Activated CD4-positive, alpha-beta T cell treated with anti-CD3 and anti-CD28 coated beads for 36 hours (primary cell): Measurements from ENCODE around the gene GRIN1. TPM values are rescaled to one million over a fixed set of nuclear protein-coding genes. Genes with fewer than 3 reads are reported as not detected.
A peak's percentile ranks its signal among the peaks of the same experiment; 100 is the strongest.

Experiments
- ATAC-seq: fragments of 200-7000 bp; cut with Tn5 transposase; one replicate; pipeline ENCODE4 v1.10.0; 2021; ENCODE audit warnings: mild to moderate bottlenecking, moderate library complexity
- CTCF ChIA-PET: fragments of 350-600 bp; sonication (Branson Sonifier 250); formaldehyde crosslinking; loops from one replicate; lab custom pipeline; 2021; ENCODE audit warnings: antibody characterized with exemption; lab: Charles Lee
- POLR2A ChIA-PET: fragments of 350-600 bp; sonication (Branson Sonifier 250); formaldehyde crosslinking; loops from one replicate; lab custom pipeline; 2021; ENCODE audit warnings: antibody characterized with exemption, inconsistent platforms; lab: Charles Lee
- DNase-seq: peaks from one replicate; pipeline ENCODE4 v3.0.0-alpha.2; 2020
- H3K27ac Mint-ChIP-seq: one replicate; pipeline ENCODE4 v1.8.0; 2021; ENCODE audit warnings: mixed read lengths
- H3K27me3 Mint-ChIP-seq: one replicate; pipeline ENCODE4 v1.8.0; 2021; ENCODE audit warnings: mixed read lengths
- H3K36me3 Mint-ChIP-seq: one replicate; pipeline ENCODE4 v1.8.0; 2021; ENCODE audit warnings: low read depth, mixed read lengths
- H3K4me1 Mint-ChIP-seq: one replicate; pipeline ENCODE4 v1.8.0; 2021; ENCODE audit warnings: mixed read lengths
- H3K4me3 Mint-ChIP-seq: one replicate; pipeline ENCODE4 v1.8.0; 2021; ENCODE audit warnings: mild to moderate bottlenecking, moderate library complexity, mixed read lengths
- H3K9me3 Mint-ChIP-seq: one replicate; pipeline ENCODE4 v1.8.0; 2021; ENCODE audit warnings: low read depth, mixed read lengths
- intact Hi-C, 2 experiments: fragments of 100-400 bp; cut with DNase I in 1 of 2; cut with micrococcal nuclease in 1 of 2; formaldehyde crosslinking; loops; one replicate each; pipeline versions ENCODE4 v1.14.2 to v1.15.1; 2022 to 2024; cut with DNase I, micrococcal nuclease
- total RNA-seq, 2 experiments: library from RNA; stranded (reverse); gene quantifications; one replicate each; pipeline ENCODE4 v1.2.3, GENCODE V29; 2021

The GRIN1 gene
- total RNA-seq, 2 experiments from 2014 or later: 0.14 TPM; not detected in 1

DNA sequence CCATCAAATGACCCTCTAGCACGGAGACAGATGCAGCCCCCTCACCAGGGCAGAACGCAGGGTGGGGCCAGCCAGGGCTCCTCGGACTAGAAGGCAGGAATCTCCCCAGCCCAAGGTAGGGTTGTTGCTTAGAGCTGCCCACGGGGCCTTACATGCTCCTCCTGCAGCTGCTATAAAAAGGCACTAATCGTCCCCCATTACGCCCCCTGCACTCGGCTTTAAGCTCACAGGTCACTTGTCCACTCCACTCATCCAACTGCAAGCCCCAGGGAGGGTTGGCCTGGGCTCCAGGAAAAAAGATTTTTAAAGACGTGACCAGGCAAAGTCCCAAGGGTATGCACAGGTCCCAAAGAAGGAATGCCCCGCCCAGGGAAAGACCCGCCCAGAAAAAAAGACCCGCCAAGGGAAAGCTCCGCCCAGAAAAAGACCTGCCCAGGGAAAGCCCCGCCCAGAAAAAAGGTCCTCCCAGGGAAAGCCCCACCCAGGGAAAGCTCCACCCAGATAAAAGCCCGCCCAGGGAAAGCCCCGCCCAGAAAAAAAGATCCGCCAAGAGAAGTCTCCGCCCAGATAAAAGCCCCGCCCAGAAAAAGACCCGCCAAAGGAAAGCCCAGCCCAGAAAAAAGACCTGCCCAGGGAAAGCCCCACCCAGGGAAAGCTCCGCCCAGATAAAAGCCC, 11.1 kb downstream of the GRIN1 start:
- DNase-seq: no peak
- POLR2A ChIA-PET: interaction anchor here (0.6 to 1.6 kb wide), 4 partner anchors 20 to 266 kb away, joined by 3 to 4 read pairs (median 4); no protein-coding TSS in a partner anchor

DNA sequence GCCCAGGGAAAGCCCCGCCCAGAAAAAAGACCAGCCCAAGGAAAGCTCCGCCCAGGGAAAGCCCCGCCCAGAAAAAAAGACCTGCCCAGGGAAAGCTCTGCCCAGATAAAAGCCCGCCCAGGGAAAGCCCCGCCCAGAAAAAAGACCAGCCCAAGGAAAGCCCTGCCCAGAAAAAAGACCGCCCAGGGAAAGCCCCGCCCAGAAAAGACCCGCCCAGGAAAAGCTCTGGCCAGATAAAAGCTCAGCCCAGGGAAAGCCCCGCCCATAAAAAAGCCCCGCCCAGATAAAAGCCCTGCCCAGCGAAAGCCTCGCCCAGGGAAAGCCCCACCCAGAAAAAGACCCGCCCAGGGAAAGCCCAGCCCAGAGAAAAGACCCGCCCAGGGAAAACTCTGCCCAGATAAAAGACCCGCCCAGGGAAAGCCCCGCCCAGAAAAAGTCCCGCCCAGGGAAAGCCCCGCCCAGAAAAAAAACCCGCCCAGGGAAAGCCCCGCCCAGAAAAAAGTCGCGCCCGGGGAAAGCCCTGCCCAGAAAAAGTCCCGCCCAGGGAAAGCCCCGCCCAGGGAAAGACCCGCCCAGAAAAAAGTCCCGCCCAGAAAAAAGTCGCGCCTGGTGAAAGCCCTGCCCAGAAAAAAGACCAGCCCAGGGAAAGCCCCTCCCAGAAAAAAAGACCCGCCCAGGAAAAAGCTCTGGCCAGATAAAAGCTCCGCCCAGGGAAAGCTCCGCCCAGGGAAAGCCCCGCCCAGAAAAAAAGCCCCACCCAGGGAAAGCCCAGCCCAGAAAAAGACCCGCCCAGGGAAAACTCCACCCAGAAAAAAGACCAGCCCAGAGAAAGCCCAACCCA, 11.9 kb downstream of the GRIN1 start:
- Mint-ChIP-seq H3K9me3 (no peaks in the 10 kb centered on the region), H3K4me3 (no peak overlapping the region), H3K4me1 (peaks cover 8% of the 10 kb centered on the region), H3K27ac (no peak overlapping the region), H3K36me3 (no peaks in the 10 kb centered on the region), H3K27me3 (peaks cover 8% of the 10 kb centered on the region)
- ATAC-seq: peak; percentile 80
- peak; percentile 90 for DNase-seq
- CTCF ChIA-PET: interaction anchor here (0.6 to 1.0 kb wide), 6 partner anchors 16 to 92 kb away, joined by 3 read pairs; no protein-coding TSS in a partner anchor
- intact Hi-C loops: loop anchor here in 1 of 2 experiments (1.0 to 2.0 kb wide), 14 partner anchors 22 to 454 kb away; partner anchors contain the start of genes ARRDC1, MAN1B1, NDOR1 and NSMF
- POLR2A ChIA-PET: interaction anchor here (0.6 to 1.6 kb wide), 6 partner anchors 21 to 409 kb away, joined by 3 to 4 read pairs (median 3); no protein-coding TSS in a partner anchor

More for the DNA sequence above, 11.1 kb downstream of the GRIN1 start:
- Mint-ChIP-seq H3K36me3 (no peaks in the 10 kb centered on the region), H3K27me3 (peaks cover 8% of the 10 kb centered on the region), H3K9me3 (no peaks in the 10 kb centered on the region), H3K4me3 (no peak overlapping the region), H3K27ac (no peak overlapping the region), H3K4me1 (peaks cover 8% of the 10 kb centered on the region)
- CTCF ChIA-PET: interaction anchor here (0.5 to 1.1 kb wide), 6 partner anchors 11 to 453 kb away, joined by 3 to 4 read pairs (median 3); partner anchors contain the start of genes GRIN1 and LCN10
- ATAC-seq: peak; percentile 25
- intact Hi-C loops: loop anchor here in 1 of 2 experiments (1.0 to 2.0 kb wide), 4 partner anchors 172 to 359 kb away; partner anchors contain the start of genes NSMF and TMEM141

DNA sequence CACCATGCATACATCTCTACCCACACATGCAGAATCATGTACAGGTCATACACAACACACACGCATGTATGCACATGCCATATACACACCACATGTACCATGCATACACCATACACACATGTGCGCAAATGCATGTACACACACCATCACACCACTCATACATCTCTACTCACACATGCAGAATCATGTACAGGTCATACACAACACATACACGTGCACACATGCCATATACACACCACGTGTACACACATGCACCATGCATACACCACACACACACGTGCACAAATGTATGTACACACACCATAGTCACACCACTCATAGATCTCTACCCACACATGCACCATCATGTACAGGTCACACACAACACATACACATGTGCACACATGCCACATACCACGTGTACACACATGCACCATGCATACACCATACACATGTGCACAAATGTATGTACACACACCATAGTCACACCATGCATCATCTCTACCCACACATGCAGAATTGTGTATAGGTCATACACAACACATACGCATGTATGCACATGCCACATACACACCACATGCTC, 14.0 kb downstream of the GRIN1 start:
- no peak for ATAC-seq
- POLR2A ChIA-PET: no interaction called here
- no peaks in the 10 kb centered on the region for H3K9me3 Mint-ChIP-seq

DNA sequence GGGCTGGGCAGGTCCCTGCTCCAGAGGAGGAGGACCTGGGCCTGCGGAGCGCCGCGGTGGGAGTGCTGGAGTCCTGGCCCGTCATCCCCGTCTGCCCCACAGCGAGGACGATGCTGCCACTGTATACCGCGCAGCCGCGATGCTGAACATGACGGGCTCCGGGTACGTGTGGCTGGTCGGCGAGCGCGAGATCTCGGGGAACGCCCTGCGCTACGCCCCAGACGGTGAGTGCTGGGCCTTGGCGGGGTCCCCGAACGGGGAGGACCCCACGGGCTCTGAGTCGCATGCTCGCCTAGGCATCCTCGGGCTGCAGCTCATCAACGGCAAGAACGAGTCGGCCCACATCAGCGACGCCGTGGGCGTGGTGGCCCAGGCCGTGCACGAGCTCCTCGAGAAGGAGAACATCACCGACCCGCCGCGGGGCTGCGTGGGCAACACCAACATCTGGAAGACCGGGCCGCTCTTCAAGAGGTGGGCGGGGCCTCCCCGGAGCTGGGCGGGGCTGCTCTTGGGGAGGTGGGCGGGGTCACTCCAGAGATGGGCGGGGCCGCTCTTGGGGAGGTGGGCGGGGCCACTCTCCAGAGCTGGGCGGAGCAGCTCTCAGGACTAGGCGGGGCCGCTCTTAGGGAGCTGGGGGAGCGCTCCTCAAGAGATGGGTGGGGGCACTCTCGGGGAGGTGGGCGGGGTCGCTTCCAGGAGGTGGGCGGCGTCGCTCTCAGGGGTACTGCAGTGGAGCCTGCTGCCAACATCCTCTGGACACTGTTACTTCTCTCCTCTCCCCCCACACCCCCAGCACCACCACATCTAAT, 17.8 kb downstream of the GRIN1 start:
- Mint-ChIP-seq H3K4me1 (peaks cover 11% of the 10 kb centered on the region), H3K9me3 (no peaks in the 10 kb centered on the region), H3K4me3 (peak overlapping the region; percentile 36), H3K27ac (no peak overlapping the region), H3K27me3 (peaks cover 30% of the 10 kb centered on the region), H3K36me3 (no peaks in the 10 kb centered on the region)
- DNase-seq: peak; percentile 85
- peak; percentile 79 for ATAC-seq
- intact Hi-C loops: loop anchor here in 1 of 2 experiments (1.0 to 2.0 kb wide), 3 partner anchors 32 to 178 kb away; partner anchors contain the start of genes ANAPC2 and SSNA1
- CTCF ChIA-PET: interaction anchor here (0.7 to 1.3 kb wide), 3 partner anchors 15 to 80 kb away, joined by 3 read pairs; partner anchors contain the start of gene TMEM210
- POLR2A ChIA-PET: interaction anchor here (0.7 kb wide), 1 partner anchor 47 kb away, joined by 3 read pairs; no protein-coding TSS in a partner anchor

More for the DNA sequence above, 14.0 kb downstream of the GRIN1 start:
- DNase-seq: no peak
- no peak overlapping the region for H3K4me3 Mint-ChIP-seq
- no peak overlapping the region for H3K27ac Mint-ChIP-seq
- intact Hi-C loops: no loop called here
- CTCF ChIA-PET: no interaction called here
- H3K36me3 Mint-ChIP-seq: no peaks in the 10 kb centered on the region
- H3K4me1 Mint-ChIP-seq: peaks cover 15% of the 10 kb centered on the region
- peaks cover 17% of the 10 kb centered on the region for H3K27me3 Mint-ChIP-seq

DNA sequence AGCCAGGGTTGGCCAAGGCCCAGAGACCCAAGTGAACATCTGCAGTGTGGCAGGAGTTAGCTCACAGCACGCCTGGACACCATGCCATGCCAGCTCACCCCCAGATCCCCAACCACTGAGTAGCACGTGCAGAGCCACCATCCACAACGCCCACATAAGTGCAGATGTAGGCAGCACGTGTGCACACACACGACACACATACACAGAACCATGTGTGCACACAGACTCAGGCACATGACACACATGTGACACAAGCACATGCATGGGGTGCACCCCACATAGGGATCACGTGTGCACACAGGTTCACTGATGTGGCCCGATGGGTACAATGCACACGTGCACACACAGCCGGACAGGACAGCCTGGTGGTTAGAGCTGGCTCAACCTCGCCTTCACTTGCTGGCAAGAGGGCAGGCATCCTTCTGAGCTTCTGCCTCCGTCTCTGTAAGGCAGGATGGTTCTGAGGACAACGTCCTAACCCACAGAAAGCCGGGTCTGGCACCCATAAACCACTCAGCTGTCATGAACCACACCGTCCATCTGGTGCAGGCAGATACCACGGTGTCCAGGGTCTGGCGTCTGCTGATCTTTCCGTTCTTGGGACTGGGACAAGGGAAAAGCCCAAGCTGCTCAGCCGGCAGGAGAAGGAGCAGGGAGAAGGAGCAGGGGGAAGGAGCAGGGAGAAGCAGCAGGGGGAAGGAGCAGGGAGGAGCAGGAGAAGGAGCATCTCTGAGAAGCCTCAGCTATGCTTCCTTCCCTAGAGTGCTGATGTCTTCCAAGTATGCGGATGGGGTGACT, 18.9 kb downstream of the GRIN1 start:
- ATAC-seq: no peak
- no peak for DNase-seq
- ChIA-PET CTCF (interaction anchor here (0.6 to 1.3 kb wide), 2 partner anchors 79 to 349 kb away, joined by 3 to 5 read pairs; no protein-coding TSS in a partner anchor), POLR2A (no interaction called here)
- peaks cover 32% of the 10 kb centered on the region for H3K27me3 Mint-ChIP-seq
- no peaks in the 10 kb centered on the region for H3K9me3 Mint-ChIP-seq
- no peak overlapping the region for H3K27ac Mint-ChIP-seq
- H3K36me3 Mint-ChIP-seq: no peaks in the 10 kb centered on the region
- intact Hi-C loops: loop anchor here in 1 of 2 experiments (1.0 to 2.0 kb wide), 3 partner anchors 31 to 180 kb away; partner anchors contain the start of genes ANAPC2 and SSNA1
- peaks cover 11% of the 10 kb centered on the region for H3K4me1 Mint-ChIP-seq
- H3K4me3 Mint-ChIP-seq: no peak overlapping the region

DNA sequence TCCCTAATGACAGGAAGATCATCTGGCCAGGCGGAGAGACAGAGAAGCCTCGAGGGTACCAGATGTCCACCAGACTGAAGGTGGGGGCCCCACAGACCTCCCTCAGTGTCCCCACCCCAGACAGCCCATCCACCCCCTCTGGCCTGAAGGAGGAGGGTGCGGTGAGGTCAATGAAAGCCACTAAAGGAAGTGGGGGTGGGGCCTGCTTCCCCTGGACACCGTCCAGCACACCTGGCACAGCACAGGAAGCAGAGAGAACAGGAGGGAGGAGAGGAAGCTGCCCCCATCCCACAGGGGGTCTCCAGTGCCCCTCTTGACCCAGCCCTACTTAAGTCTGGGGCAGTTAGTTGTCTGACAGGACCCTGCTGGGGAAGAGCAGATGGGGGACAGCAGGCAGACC, 19.7 kb downstream of the GRIN1 start:
- H3K27me3 Mint-ChIP-seq: peaks cover 35% of the 10 kb centered on the region
- DNase-seq (no peak), ATAC-seq (no peak)
- H3K4me1 Mint-ChIP-seq: peaks cover 11% of the 10 kb centered on the region
- H3K4me3 Mint-ChIP-seq: no peak overlapping the region
- H3K27ac Mint-ChIP-seq: no peak overlapping the region
- no peaks in the 10 kb centered on the region for H3K9me3 Mint-ChIP-seq
- no peaks in the 10 kb centered on the region for H3K36me3 Mint-ChIP-seq
- ChIA-PET POLR2A (no interaction called here), CTCF (interaction anchor here (0.6 kb wide), 1 partner anchor 29 kb away, joined by 3 read pairs; no protein-coding TSS in a partner anchor)
- intact Hi-C loops: no loop called here

DNA sequence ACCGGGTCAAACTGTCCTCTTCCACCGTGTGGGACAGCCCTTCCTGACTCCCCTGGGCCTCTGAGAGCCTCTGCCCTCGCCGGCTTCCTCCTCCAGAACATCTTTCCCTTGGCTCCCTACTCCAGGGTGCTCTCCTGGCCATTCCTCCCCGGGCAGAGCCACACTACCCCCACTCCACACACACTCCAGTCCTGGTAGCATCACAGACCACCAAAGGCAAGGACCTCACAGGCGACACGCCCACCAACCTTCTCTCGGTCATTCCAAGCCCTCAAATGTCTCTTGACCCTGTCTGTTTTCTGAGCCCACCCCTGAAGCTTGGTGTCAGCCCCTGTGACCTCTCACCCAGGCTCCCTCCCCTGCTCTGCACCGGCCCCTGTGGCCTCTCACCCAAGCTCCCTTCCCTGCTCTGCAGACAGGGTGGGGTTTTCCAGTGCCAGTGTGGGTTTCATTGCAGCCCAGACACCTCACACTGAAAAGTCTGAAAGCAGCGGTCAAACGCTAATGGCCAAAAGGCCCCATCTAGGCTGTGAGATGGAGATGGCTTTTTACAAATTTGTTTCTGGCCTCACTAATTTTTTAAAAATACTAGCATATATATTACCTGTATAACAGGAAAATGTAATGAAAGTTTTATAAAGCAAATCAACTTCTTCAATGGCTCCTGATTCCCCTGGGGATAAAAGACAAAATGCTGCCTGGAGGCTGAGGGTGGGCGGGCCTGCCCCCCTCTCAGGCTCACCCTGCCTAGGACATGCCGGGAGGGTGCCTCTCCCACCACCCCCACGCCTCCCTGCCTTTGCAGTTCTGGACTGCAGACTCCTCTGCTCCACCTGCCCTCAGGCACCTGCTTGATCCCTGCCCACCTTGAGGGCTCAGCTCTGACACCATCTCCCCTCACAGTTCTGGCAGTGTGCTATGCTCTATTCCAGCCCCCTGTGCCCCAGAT, 20.4 kb downstream of the GRIN1 start:
- intact Hi-C loops: no loop called here
- Mint-ChIP-seq H3K27ac (no peak overlapping the region), H3K4me3 (no peak overlapping the region), H3K4me1 (peaks cover 11% of the 10 kb centered on the region), H3K9me3 (no peaks in the 10 kb centered on the region), H3K36me3 (no peaks in the 10 kb centered on the region), H3K27me3 (peaks cover 38% of the 10 kb centered on the region)
- no peak for DNase-seq
- CTCF ChIA-PET: interaction anchor here (0.6 kb wide), 1 partner anchor 30 kb away, joined by 3 read pairs; no protein-coding TSS in a partner anchor
- POLR2A ChIA-PET: no interaction called here
- ATAC-seq: no peak

DNA sequence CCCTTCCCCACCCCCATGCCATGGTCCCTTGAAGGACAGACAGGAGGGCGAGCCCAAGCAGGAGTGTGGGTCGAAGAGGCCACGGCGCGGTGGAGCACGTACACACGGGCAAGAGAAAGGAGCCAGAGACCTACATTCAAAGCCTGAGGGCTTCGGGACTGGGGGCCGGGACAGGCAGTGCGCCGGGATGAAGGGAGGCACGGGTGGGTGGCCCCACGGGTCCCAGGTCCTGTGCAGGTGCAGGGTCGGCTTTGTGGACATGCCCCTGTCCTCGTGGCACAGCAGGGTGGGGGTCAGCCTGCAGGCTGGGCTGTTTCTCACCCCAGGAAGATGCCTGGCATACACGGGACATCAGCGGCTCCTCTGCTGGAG, 21.1 kb downstream of the GRIN1 start:
- ATAC-seq (no peak), DNase-seq (no peak)
- CTCF ChIA-PET: no interaction called here
- intact Hi-C loops: no loop called here
- H3K4me1 Mint-ChIP-seq: peaks cover 11% of the 10 kb centered on the region
- no peaks in the 10 kb centered on the region for H3K9me3 Mint-ChIP-seq
- no peak overlapping the region for H3K4me3 Mint-ChIP-seq
- POLR2A ChIA-PET: no interaction called here
- no peak overlapping the region for H3K27ac Mint-ChIP-seq
- H3K36me3 Mint-ChIP-seq: no peaks in the 10 kb centered on the region
- peaks cover 39% of the 10 kb centered on the region for H3K27me3 Mint-ChIP-seq
